ACC112 (cell line): ENCODE data around the gene PLA2G6.
A peak's percentile ranks its signal among the peaks of the same experiment; 100 is the strongest.

ENCODE experiments used
- H2AFZ ChIP-seq: fragments of 200-600 bp; sonication (generic); one replicate; pipeline ENCODE4 v1.6.0; 2017; ENCODE audit warnings: antibody characterized with exemption, low read length; ENCODE audit not compliant: unreplicated experiment
- H3K27ac ChIP-seq: fragments of 200-600 bp; sonication (generic); 2 replicates; pipeline ENCODE4 v1.5.1; 2014; ENCODE audit warnings: low read depth, mild to moderate bottlenecking, antibody characterized with exemption, low read length, moderate library complexity
- H3K27me3 ChIP-seq: fragments of 200-600 bp; sonication (generic); 2 replicates; pipeline ENCODE4 v1.6.1; 2014; ENCODE audit warnings: mild to moderate bottlenecking, antibody characterized with exemption, low read length, moderate library complexity, mixed read lengths; ENCODE audit not compliant: insufficient read depth
- H3K36me3 ChIP-seq: fragments of 200-600 bp; sonication (generic); 2 replicates; pipeline ENCODE4 v1.6.1; 2016; ENCODE audit warnings: mild to moderate bottlenecking, antibody characterized with exemption, low read length, moderate library complexity, mixed read lengths; ENCODE audit not compliant: insufficient read depth
- H3K4me1 ChIP-seq: fragments of 200-600 bp; sonication (generic); one replicate; pipeline ENCODE4 v1.6.1; 2016; ENCODE audit warnings: low read length, mixed read lengths; ENCODE audit not compliant: insufficient read depth, unreplicated experiment, control insufficient read depth
- H3K4me3 ChIP-seq: fragments of 200-600 bp; sonication (generic); 2 replicates; pipeline ENCODE4 v1.5.1; 2014; ENCODE audit warnings: mild to moderate bottlenecking, low read depth, low read length
- H3K79me2 ChIP-seq: fragments of 200-600 bp; sonication (generic); one replicate; pipeline ENCODE4 v1.6.0; 2016; ENCODE audit warnings: low read length; ENCODE audit not compliant: control insufficient read depth, unreplicated experiment, insufficient read depth

Gene PLA2G6

DNA sequence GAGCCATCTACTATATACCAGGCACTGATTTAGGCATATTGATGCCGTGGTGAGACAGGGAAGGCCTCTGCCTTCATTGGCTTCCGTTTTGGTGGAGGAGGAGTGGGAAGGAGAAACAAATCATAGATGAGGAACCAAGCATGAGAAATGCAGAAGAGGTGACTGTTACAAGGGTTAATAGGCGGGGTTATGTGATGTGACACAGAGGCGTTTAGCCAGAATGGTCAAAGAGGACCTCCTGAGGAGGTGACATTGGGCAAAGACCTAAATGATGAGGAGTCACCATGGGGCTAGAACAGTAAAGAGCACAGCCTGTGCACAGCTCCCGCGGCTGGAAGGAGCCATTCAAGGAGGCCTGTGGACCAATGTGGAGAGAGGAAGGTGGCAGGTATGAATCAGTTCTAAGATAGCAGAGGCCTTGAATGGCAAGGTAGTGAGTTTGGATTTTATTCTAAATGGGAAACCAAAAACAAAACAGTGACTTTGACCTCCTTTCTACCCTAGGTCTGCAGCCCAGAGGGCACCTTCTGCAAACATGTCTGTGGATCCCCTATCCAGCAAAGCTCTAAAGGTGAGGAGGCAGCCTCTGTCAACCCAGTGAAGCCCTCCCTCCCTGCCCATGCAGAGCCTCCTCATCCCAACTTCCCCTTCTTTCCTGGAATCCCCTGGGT is 31.8 kb upstream of the PLA2G6 start:
- Histone ChIP-seq H3K36me3 (peaks cover 5% of the 10 kb centered on the region; the same call in 1 of the 2 replicates), H3K79me2 (peaks cover 33% of the 10 kb centered on the region), H3K4me1 (peaks cover 12% of the 10 kb centered on the region), H2AFZ (no peak overlapping the region), H3K27me3 (no peaks in the 10 kb centered on the region), H3K4me3 (no peak overlapping the region), H3K27ac (no peak overlapping the region)

DNA sequence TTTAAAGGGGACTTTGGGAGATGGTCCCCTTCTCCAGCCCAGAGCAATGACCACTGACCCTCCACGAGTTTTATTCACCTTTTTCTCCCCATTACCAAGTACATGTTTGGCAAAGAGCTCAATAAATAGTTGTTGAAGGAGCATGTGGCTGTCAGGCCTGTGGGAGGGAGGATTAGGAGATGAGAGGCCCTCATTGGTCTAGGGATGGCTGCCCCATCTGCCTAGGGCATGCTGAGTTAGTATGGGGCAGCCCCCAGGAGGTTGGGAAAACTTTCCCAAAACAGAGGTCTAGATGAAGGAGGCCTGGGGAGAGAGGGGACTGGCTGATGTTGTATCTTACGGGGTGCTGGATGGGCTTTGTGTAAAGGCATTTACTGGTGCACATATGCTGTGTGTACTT is 30.8 kb upstream of the PLA2G6 start:
- Histone ChIP-seq H3K4me1 (peaks cover 4% of the 10 kb centered on the region), H3K27ac (no peak overlapping the region), H2AFZ (no peak overlapping the region), H3K79me2 (peaks cover 42% of the 10 kb centered on the region), H3K27me3 (no peaks in the 10 kb centered on the region), H3K4me3 (no peak overlapping the region), H3K36me3 (peaks cover 5% of the 10 kb centered on the region; the same call in 1 of the 2 replicates)

DNA sequence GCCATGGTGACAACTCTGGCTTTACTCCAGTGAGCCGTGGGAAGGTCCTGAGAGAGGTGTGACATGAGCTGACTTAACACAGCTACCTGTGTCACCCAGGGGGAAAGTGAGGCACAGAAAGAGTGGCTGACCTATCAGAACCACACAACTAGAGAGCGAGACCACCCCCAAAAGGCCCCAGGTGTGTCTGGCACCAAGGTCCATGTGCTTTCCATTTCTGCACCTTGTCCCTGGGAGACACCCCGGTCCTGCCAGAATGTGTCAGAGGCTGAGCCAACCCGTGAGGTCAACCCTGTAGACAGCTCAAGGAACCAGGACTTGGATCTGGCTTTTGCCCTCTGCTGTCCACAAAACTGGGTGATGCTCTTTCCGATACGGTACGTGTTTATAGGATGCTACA is 29.9 kb upstream of the PLA2G6 start:
- H3K4me3 ChIP-seq: no peak overlapping the region
- no peaks in the 10 kb centered on the region for H3K27me3 ChIP-seq
- H3K79me2 ChIP-seq: peaks cover 42% of the 10 kb centered on the region
- no peak overlapping the region for H3K27ac ChIP-seq
- no peak overlapping the region for H2AFZ ChIP-seq
- peaks cover 5% of the 10 kb centered on the region; the same call in 1 of the 2 replicates for H3K36me3 ChIP-seq
- peaks cover 4% of the 10 kb centered on the region for H3K4me1 ChIP-seq

DNA sequence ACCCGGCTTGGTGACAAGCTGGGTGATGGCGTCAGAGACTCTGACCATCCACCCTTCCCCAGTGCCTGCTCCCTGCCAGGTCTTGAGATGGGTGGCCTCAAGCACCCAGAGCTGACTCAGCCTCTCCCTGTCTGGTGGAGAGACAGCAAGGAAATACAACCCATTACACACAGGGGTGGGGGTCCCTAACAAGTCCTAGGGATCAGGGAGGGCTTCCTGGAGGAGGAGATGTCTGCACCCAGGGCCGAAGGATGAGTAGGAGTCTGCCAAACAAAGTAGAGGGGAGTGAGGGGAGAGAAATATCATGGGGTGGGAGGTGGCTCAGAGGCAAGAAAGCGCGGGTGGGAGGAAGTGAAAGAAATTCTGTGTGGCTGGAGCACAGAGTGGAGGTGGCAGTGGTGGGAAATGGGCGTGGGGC is 26.9 kb upstream of the PLA2G6 start:
- no peaks in the 10 kb centered on the region for H3K36me3 ChIP-seq
- peaks cover 64% of the 10 kb centered on the region for H3K79me2 ChIP-seq
- H3K4me1 ChIP-seq: peaks cover 17% of the 10 kb centered on the region
- H3K27me3 ChIP-seq: no peaks in the 10 kb centered on the region
- H2AFZ ChIP-seq: no peak overlapping the region
- no peak overlapping the region for H3K4me3 ChIP-seq
- no peak overlapping the region for H3K27ac ChIP-seq

DNA sequence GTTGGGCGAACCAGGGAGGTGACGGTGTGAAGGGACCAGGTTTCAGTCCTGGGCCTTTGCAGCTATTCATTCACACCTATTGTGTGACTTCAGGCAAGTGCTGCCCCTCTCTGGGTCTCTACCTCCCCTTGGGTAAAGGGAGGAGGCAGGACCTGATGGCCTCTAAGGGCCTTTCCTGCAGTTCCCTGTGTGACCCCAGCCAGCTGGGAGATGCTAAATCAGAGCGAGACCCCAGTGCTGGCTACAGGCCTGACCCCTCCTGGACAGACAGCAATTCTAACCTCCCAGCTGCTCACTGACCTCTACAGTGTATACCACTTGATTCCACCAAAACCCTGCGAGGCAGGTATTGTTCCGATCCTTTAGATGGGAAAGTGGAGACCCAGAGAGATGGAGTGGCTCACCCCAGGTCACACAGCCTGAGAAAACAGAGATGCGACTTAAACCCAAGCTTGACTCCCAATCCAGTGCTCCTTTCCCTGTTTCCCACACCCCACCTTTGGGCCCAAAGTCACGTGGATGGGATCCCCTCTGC is 26.3 kb upstream of the PLA2G6 start:
- H3K4me1 ChIP-seq: peaks cover 16% of the 10 kb centered on the region
- peaks cover 67% of the 10 kb centered on the region for H3K79me2 ChIP-seq
- H2AFZ ChIP-seq: no peak overlapping the region
- H3K27ac ChIP-seq: no peak overlapping the region
- H3K4me3 ChIP-seq: no peak overlapping the region
- H3K27me3 ChIP-seq: no peaks in the 10 kb centered on the region
- H3K36me3 ChIP-seq: no peaks in the 10 kb centered on the region

DNA sequence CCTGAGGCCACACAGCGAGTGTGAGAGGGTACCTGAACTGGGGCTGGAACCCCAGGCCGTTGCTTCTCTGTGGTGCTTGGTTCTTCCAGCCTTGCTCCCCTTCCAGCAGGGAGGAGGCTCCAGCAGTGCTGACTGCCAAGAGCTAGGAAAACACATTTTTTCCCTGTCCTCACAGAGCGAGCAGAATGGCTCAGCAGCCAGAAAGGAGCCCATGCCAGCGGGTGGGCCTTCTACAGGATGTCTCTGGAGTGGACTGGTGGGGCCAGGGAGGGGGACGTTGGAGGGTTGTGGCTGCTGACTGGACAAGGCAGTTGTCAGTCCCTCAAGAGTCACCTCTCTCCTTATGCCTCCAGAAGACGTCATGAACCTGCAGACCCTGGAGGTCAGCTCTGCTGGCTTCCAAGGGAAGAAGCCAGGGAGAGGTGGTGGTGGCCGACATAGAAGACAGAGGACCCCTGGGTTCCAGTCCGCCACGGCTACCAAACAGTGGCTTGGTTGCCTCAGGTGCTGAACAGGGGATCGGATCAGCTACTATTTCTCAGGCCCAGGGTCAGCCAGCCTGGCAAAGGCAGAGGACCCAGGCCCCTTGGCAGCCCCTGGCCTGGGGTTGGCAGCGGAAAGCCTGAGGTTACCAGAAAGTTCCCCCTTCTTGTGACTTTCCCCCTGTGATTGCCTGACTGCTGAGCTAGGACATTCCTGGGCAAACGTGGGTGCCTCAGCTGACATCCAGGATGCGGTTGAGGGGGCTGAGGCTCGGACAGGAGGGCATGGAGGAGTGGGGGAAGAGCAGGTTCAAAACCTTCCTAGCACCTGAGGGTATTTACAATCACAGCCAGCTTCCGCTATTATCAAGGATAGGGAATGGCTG is 23.9 kb upstream of the PLA2G6 start:
- Histone ChIP-seq H3K79me2 (peaks cover 61% of the 10 kb centered on the region), H3K27ac (peak overlapping the region; percentile 30; the same call in 1 of the 2 replicates)

DNA sequence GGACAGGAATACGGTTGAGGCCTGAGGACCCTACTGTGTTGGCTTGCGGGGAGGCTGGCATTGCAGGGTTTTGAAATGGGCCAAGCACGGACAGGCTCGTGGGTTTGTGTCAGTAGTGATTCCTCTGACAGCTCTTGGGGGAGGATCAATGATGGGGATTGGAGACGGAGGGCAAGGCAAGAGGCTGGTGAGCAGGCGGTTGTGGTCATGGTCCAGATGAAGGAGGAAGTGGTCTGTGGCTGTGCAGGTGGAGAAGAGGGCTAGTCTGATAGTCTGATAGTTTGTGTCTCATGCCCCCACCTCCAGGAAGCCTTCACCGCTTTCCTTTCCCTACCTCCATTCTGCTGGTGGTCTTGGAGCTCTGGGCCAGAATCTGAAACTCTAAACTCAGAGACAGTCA is 23.2 kb upstream of the PLA2G6 start:
- peaks cover 55% of the 10 kb centered on the region for H3K79me2 ChIP-seq
- H3K27ac ChIP-seq: peak overlapping the region; percentile 96
- no peak overlapping the region for H2AFZ ChIP-seq
- peaks cover 16% of the 10 kb centered on the region for H3K4me1 ChIP-seq
- H3K27me3 ChIP-seq: no peaks in the 10 kb centered on the region
- H3K4me3 ChIP-seq: peak overlapping the region; percentile 91
- no peaks in the 10 kb centered on the region for H3K36me3 ChIP-seq

More for the DNA sequence above, 23.9 kb upstream of the PLA2G6 start:
- Histone ChIP-seq H3K4me3 (no peak overlapping the region; the same call in 1 of the 2 replicates), H2AFZ (no peak overlapping the region), H3K36me3 (no peaks in the 10 kb centered on the region), H3K4me1 (peaks cover 16% of the 10 kb centered on the region), H3K27me3 (no peaks in the 10 kb centered on the region)

DNA sequence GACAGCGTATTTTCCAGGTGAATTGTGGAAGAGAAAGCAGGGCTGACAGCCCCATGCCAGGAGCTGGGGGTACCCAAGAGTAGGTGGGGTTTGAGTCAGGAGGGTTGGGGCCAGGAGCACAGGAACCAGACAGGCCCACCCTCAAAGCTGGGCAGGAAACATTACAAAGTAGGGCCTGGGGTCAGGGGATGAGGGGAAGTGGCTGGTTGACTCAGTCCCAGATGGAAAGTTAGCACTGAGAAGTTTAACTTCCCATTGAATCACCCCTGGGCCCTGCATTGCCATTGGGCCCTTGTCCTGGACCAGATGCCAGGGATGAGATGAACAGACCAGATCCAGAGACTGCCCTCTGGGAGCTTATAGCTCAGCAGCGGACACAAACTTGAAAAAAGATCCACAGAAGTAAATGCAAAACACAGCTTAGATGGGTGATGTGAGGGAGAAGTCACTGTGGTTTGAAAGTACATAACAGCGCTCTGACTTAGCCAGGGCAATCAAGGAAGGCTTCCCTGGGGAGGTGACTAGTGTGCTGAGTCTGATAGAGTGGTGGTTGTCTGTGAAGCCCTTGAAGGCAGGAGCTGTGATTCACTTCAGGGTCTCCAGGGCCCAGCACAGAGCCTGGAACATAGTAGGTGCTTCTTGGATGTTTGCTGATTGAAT is 22.4 kb upstream of the PLA2G6 start:
- no peaks in the 10 kb centered on the region for H3K27me3 ChIP-seq
- H3K79me2 ChIP-seq: peaks cover 50% of the 10 kb centered on the region
- H3K36me3 ChIP-seq: no peaks in the 10 kb centered on the region
- H3K4me3 ChIP-seq: peak overlapping the region; percentile 91
- H2AFZ ChIP-seq: no peak overlapping the region
- peaks cover 16% of the 10 kb centered on the region for H3K4me1 ChIP-seq
- peak overlapping the region; percentile 96 for H3K27ac ChIP-seq

DNA sequence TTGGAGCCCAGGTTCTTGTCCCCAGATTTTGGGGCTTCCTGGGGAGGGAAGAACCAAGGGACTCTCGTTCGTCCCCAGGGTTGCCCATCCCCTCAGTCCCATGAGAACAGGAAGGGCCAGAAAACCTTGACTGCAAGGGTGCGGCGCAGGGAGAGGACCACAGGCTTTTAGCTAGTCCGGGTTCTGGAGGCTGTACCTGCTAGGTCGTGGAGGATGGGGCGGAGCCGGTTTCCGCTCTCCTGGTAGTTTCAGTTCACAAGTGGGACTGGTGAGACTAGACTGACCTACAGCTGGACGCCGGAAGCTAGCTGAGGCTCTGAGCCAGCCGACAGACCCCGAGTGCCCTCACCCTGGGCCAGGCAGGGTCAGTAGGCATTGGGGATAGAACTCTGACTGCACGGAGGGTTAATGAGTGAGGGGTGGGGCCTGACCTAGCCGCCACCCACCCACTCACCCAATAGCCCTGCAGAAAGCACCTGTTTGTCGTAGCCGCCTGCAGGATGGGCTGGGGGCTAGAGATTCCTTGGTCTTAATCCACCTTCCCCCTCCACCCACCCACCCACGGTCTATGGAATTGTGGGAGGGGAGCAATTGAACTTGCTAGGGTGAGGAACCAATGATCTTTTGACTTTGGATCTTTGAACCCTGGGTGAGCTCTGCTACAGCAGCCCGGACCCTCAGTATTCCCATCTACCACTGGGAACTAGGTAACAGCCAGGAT is 21.6 kb upstream of the PLA2G6 start:
- Histone ChIP-seq H3K36me3 (no peaks in the 10 kb centered on the region), H2AFZ (no peak overlapping the region), H3K79me2 (peaks cover 45% of the 10 kb centered on the region), H3K4me3 (peak overlapping the region; percentile 91), H3K27ac (peak overlapping the region; percentile 96), H3K4me1 (peaks cover 16% of the 10 kb centered on the region), H3K27me3 (no peaks in the 10 kb centered on the region)
